Kidney glomerular epithelial cell (primary cell): ENCODE results near the gene LPP.
A peak's percentile ranks its signal among the peaks of the same experiment; 100 is the strongest.

ENCODE experiments used
- DNase-seq: peaks from one replicate; lab custom pipeline; 2025; lab: John Stamatoyannopoulos, UW

The LPP gene

GRCh38 chr3:188832961-188833721 is 679.2 kb downstream of the LPP start:
- DNase-seq: peak; percentile 33

- DNase-seq: no peak
Observed at GRCh38 chr3:188834349-188834748, 680.4 kb downstream of the LPP start.

GRCh38 chr3:188839187-188839695 is 685.3 kb downstream of the LPP start:
- DNase-seq: no peak

GRCh38 chr3:188840290-188840689 is 686.3 kb downstream of the LPP start:
- no peak for DNase-seq

GRCh38 chr3:188841906-188842305 is 687.9 kb downstream of the LPP start:
- no peak for DNase-seq

- DNase-seq: no peak
Observed at GRCh38 chr3:188842639-188843038, 688.7 kb downstream of the LPP start.

GRCh38 chr3:188844096-188844495 is 690.1 kb downstream of the LPP start:
- DNase-seq: no peak

- DNase-seq: no peak
Observed at GRCh38 chr3:188845514-188845913, 691.6 kb downstream of the LPP start.

GRCh38 chr3:188848947-188849346 is 695.0 kb downstream of the LPP start:
- no peak for DNase-seq

- DNase-seq: no peak
Observed at GRCh38 chr3:188853856-188854771, 700.2 kb downstream of the LPP start.

- no peak for DNase-seq
Observed at GRCh38 chr3:188854772-188855149, 700.8 kb downstream of the LPP start.

- no peak for DNase-seq
Observed at GRCh38 chr3:188855675-188856074, 701.7 kb downstream of the LPP start.

- no peak for DNase-seq
Observed at GRCh38 chr3:188860147-188860546, 706.2 kb downstream of the LPP start.

- peak; percentile 61 for DNase-seq
Observed at GRCh38 chr3:188861842-188862744, 708.1 kb downstream of the LPP start.

- DNase-seq: no peak
Observed at GRCh38 chr3:188863999-188864406, 710.0 kb downstream of the LPP start.

- no peak for DNase-seq
Observed at GRCh38 chr3:188867691-188868265, 713.8 kb downstream of the LPP start.

GRCh38 chr3:188868803-188869202 is 714.8 kb downstream of the LPP start:
- DNase-seq: no peak

GRCh38 chr3:188869628-188870027 is 715.7 kb downstream of the LPP start:
- no peak for DNase-seq

GRCh38 chr3:188870431-188870830 is 716.5 kb downstream of the LPP start:
- DNase-seq: no peak

- no peak for DNase-seq
Observed at GRCh38 chr3:188874576-188874975, 720.6 kb downstream of the LPP start.

- no peak for DNase-seq
Observed at GRCh38 chr3:188875413-188875812, 721.5 kb downstream of the LPP start.

- DNase-seq: no peak
Observed at GRCh38 chr3:188876370-188876769, 722.4 kb downstream of the LPP start.
